NB4 (cell line): Measurements from ENCODE around the gene PAFAH1B1.

Experiments used
- CTCF ChIP-seq: IDR thresholded peaks from one replicate; pipeline ENCODE4 v1.5.1; 2012; ENCODE audit warnings: low read depth, low read length
- MYC ChIP-seq: IDR thresholded peaks from 2 replicates; pipeline ENCODE4 v1.6.1; 2011; ENCODE audit warnings: low read depth, low read length

GRCh38 chr17:2710803-2711607, 117.6 kb downstream of the PAFAH1B1 start:
- no peak for TF ChIP-seq CTCF
- TF ChIP-seq MYC = peak; percentile 65; the same call in 1 of the 2 replicates
